H1 (cell line): ENCODE measurements around the gene IRS1. TPM values are rescaled to one million over a fixed set of nuclear protein-coding genes. Genes with fewer than 3 reads are reported as not detected.

Experiments used
- CTCF ChIA-PET: fragments of 300-600 bp; sonication (Branson Sonifier 250); formaldehyde crosslinking; loops from one replicate; lab custom pipeline; 2021; ENCODE audit not compliant: partially characterized antibody; lab: Charles Lee
- POLR2A ChIA-PET: fragments of 300-600 bp; sonication (Branson Sonifier 250); formaldehyde crosslinking; loops from one replicate; lab custom pipeline; 2021; ENCODE audit warnings: inconsistent platforms; ENCODE audit not compliant: partially characterized antibody; lab: Charles Lee
- DNase-seq, 2 experiments: peaks; one replicate each; pipeline versions ENCODE4 v3.0.0 to v3.0.0-alpha.2; 2010 to 2022; ENCODE audit warnings: low spot score in 2 of 2, low read depth in 1 of 2, mixed read lengths in 1 of 2
- FAIRE-seq: peaks from 2 replicates; lab custom pipeline; 2011; peaks lifted over from hg19 to GRCh38; lab: Jason Lieb, UNC
- H2AFZ ChIP-seq: 2 replicates; pipeline ENCODE4 v1.8.1; 2012; ENCODE audit warnings: low read length, inconsistent platforms
- H2AK5ac ChIP-seq: 2 replicates; pipeline ENCODE4 v1.6.1; 2013; ENCODE audit warnings: low read depth, low read length
- H2BK120ac ChIP-seq: replicated peaks from 2 replicates; pipeline ENCODE3; 2013; ENCODE audit warnings: low read depth, low read length, inconsistent platforms
- H2BK12ac ChIP-seq: 2 replicates; pipeline ENCODE4 v1.6.1; 2013; ENCODE audit warnings: low read depth, low read length
- H2BK15ac ChIP-seq: 2 replicates; pipeline ENCODE4 v1.6.1; 2013; ENCODE audit warnings: low read length
- H2BK20ac ChIP-seq: 2 replicates; pipeline ENCODE4 v1.6.1; 2013; ENCODE audit warnings: low read length
- H2BK5ac ChIP-seq: 2 replicates; pipeline ENCODE4 v1.6.1; 2013; ENCODE audit warnings: low read depth, low read length
- H3K14ac ChIP-seq: 2 replicates; pipeline ENCODE4 v1.6.1; 2013; ENCODE audit warnings: inconsistent platforms; ENCODE audit not compliant: insufficient read length
- H3K18ac ChIP-seq: 2 replicates; pipeline ENCODE4 v1.6.1; 2013; ENCODE audit warnings: low read length; ENCODE audit errors: extremely low read depth
- H3K23ac ChIP-seq: 2 replicates; pipeline ENCODE4 v1.6.1; 2013; ENCODE audit warnings: inconsistent platforms; ENCODE audit not compliant: insufficient read length
- H3K23me2 ChIP-seq: 2 replicates; pipeline ENCODE4 v1.6.1; 2013; ENCODE audit warnings: low read depth, low read length
- H3K27ac ChIP-seq: 2 replicates; pipeline ENCODE4 v1.6.1; 2011; ENCODE audit warnings: low read depth, low read length, inconsistent platforms
- H3K27me3 ChIP-seq, 4 experiments: replicated peaks in 1 of 4; 1 replicate in 1 of 4; 2 replicates in 3 of 4; pipeline versions ENCODE4 v1.6.1 to v1.8.1; 2011 to 2013; ENCODE audit warnings: low read length in 3 of 4, mild to moderate bottlenecking in 3 of 4, inconsistent platforms in 2 of 4, mixed read lengths in 2 of 4, moderate library complexity in 1 of 4; ENCODE audit not compliant: control insufficient read depth in 3 of 4, insufficient read depth in 3 of 4; ENCODE audit errors: extremely low read depth in 1 of 4
- H3K36me3 ChIP-seq, 4 experiments: 2 replicates each; pipeline versions ENCODE4 v1.6.1 to v1.8.1; 2011 to 2013; ENCODE audit warnings: mild to moderate bottlenecking in 4 of 4, low read length in 3 of 4, moderate library complexity in 2 of 4, control low read depth in 1 of 4, inconsistent platforms in 1 of 4; ENCODE audit not compliant: insufficient read depth in 4 of 4, control insufficient read depth in 2 of 4
- H3K4ac ChIP-seq: replicated peaks from 2 replicates; pipeline ENCODE3; 2013; ENCODE audit warnings: low read length, low read depth, mixed read lengths, inconsistent platforms; ENCODE audit not compliant: insufficient read length
- H3K4me1 ChIP-seq, 4 experiments: replicated peaks in 1 of 4; 1 replicate in 1 of 4; 2 replicates in 3 of 4; pipeline versions ENCODE4 v1.6.1 to v1.8.1; 2011 to 2013; ENCODE audit warnings: low read length in 3 of 4, inconsistent platforms in 2 of 4, mixed read lengths in 1 of 4; ENCODE audit not compliant: insufficient read depth in 4 of 4, control insufficient read depth in 3 of 4
- H3K4me2 ChIP-seq, 2 experiments: 2 replicates each; pipeline versions ENCODE4 v1.6.1 to v1.8.1; 2011 to 2013; ENCODE audit warnings: low read depth in 2 of 2, low read length in 2 of 2, control low read depth in 1 of 2, inconsistent platforms in 1 of 2, mild to moderate bottlenecking in 1 of 2; ENCODE audit not compliant: insufficient read depth in 1 of 2
- H3K4me3 ChIP-seq, 4 experiments: fragments of 200-600, 300-600 bp in 1 of 4; sonication (generic), shearing (Covaris generic), sonication (Bioruptor Twin) in 1 of 4; 2 replicates each; pipeline versions ENCODE4 v1.5.1 to v1.8.1; 2011 to 2016; ENCODE audit warnings: low read length in 4 of 4, low read depth in 3 of 4, control low read depth in 2 of 4, inconsistent platforms in 2 of 4, mild to moderate bottlenecking in 2 of 4, mixed read lengths in 1 of 4, moderate library complexity in 1 of 4; ENCODE audit not compliant: insufficient read depth in 2 of 4; ENCODE audit errors: extremely low read depth in 1 of 4
- H3K56ac ChIP-seq: replicated peaks from 2 replicates; pipeline ENCODE3; 2013; ENCODE audit warnings: low read depth, mild to moderate bottlenecking, mixed read lengths, low read length, inconsistent platforms; ENCODE audit not compliant: insufficient read length
- H3K79me1 ChIP-seq: 2 replicates; pipeline ENCODE4 v1.6.1; 2013; ENCODE audit warnings: low read depth, low read length, control low read depth
- H3K79me2 ChIP-seq, 2 experiments: 2 replicates each; pipeline versions ENCODE4 v1.6.1 to v1.8.1; 2012 to 2013; ENCODE audit warnings: low read length in 2 of 2, mild to moderate bottlenecking in 2 of 2, inconsistent platforms in 1 of 2; ENCODE audit not compliant: insufficient read depth in 2 of 2, control insufficient read depth in 1 of 2
- H3K9ac ChIP-seq, 4 experiments: replicated peaks in 1 of 4; 1 replicate in 1 of 4; 2 replicates in 3 of 4; pipeline versions ENCODE4 v1.6.1 to v1.8.1; 2011 to 2013; ENCODE audit warnings: low read depth in 3 of 4, low read length in 3 of 4, control low read depth in 2 of 4, mild to moderate bottlenecking in 2 of 4, moderate library complexity in 2 of 4, inconsistent platforms in 1 of 4; ENCODE audit errors: extremely low read depth in 1 of 4
- H3K9me3 ChIP-seq, 2 experiments: 2 replicates each; pipeline versions ENCODE4 v1.6.1 to v1.8.1; 2012 to 2013; ENCODE audit warnings: mild to moderate bottlenecking in 2 of 2, moderate library complexity in 2 of 2, control low read depth in 1 of 2, inconsistent platforms in 1 of 2, low read depth in 1 of 2, low read length in 1 of 2, mixed read lengths in 1 of 2; ENCODE audit not compliant: insufficient read depth in 2 of 2
- H4K20me1 ChIP-seq, 2 experiments: replicated peaks in 1 of 2; 2 replicates each; pipeline versions ENCODE3 to v1.8.1; 2011 to 2013; ENCODE audit warnings: inconsistent platforms in 2 of 2, low read length in 2 of 2, mild to moderate bottlenecking in 1 of 2; ENCODE audit not compliant: insufficient read depth in 2 of 2, control insufficient read depth in 1 of 2
- H4K5ac ChIP-seq: 2 replicates; pipeline ENCODE4 v1.6.1; 2013; ENCODE audit warnings: low read length, low read depth, mixed read lengths, inconsistent platforms; ENCODE audit not compliant: insufficient read length
- H4K8ac ChIP-seq: 2 replicates; pipeline ENCODE4 v1.8.0; 2013; ENCODE audit warnings: mild to moderate bottlenecking, moderate library complexity, low read length, inconsistent platforms; ENCODE audit not compliant: insufficient read depth; ENCODE audit errors: extremely low read depth
- H4K91ac ChIP-seq: replicated peaks from 2 replicates; pipeline ENCODE3; 2013; ENCODE audit warnings: low read length, mixed read lengths, inconsistent platforms; ENCODE audit not compliant: insufficient read length
- FOSL1 ChIP-seq: IDR thresholded peaks from 2 replicates; pipeline ENCODE4 v1.6.1; 2011; ENCODE audit warnings: mild to moderate bottlenecking, low read depth, low read length, moderate library complexity; ENCODE audit not compliant: insufficient read depth
- HDAC2 ChIP-seq, 2 experiments: fragments of 300-600 bp in 1 of 2; sonication (generic) in 1 of 2; IDR thresholded peaks; 2 replicates each; pipeline ENCODE4 v1.6.1; 2011 to 2012; ENCODE audit warnings: low read depth in 2 of 2, low read length in 2 of 2, mild to moderate bottlenecking in 2 of 2, moderate library complexity in 2 of 2, borderline replicate concordance in 1 of 2, inconsistent platforms in 1 of 2
- JUND ChIP-seq: IDR thresholded peaks from 2 replicates; pipeline ENCODE4 v1.6.1; 2011; ENCODE audit warnings: mild to moderate bottlenecking, improper control_type of control experiment, low read length
- RNF2 ChIP-seq: fragments of 200-900, 300-1000 bp; sonication (generic); IDR thresholded peaks from 2 replicates; pipeline ENCODE4 v1.7.1; 2016; ENCODE audit warnings: borderline replicate concordance, low read depth, mild to moderate bottlenecking, antibody characterized with exemption, low read length; ENCODE audit not compliant: poor library complexity, severe bottlenecking; ENCODE audit errors: missing control alignments
- SP1 ChIP-seq: IDR thresholded peaks from 2 replicates; pipeline ENCODE4 v1.6.1; 2011; ENCODE audit warnings: low read depth, low read length
- WGBS, 2 experiments: shearing (Covaris generic) in 1 of 2; methylation state at CpG; one replicate each; pipeline versions ENCODE4 v1.1.6 to v1.1.7; 2013 to 2015; ENCODE audit warnings: low lambda C conversion rate in 2 of 2, mixed read lengths in 2 of 2, inconsistent platforms in 1 of 2, low coverage in 1 of 2, missing lambda C conversion rate in 1 of 2; ENCODE audit not compliant: insufficient replicate concordance in 2 of 2, insufficient coverage in 1 of 2, insufficient read length in 1 of 2; ENCODE audit errors: extremely low coverage in 1 of 2, missing lambda C conversion rate in 1 of 2; 5-methylcytosine and 5-hydroxymethylcytosine counted together
- polyA plus RNA-seq, 7 experiments: library from polyadenylated mRNA; depleted of rRNA in 3 of 7; stranded (reverse) in 5 of 7; unstranded in 2 of 7; fragments of >200 nt in 5 of 7; fragments of 200-250 nt in 2 of 7; gene quantifications; 1 replicate in 5 of 7; 2 replicates in 1 of 7; 4 replicates in 1 of 7; pipeline versions ENCODE4 v1.2.1 to v1.2.3, GENCODE V29; 2011 to 2013; ENCODE audit warnings: missing spikeins in 2 of 7, mixed read lengths in 2 of 7
- total RNA-seq: library from RNA; stranded (reverse); fragmentation: NEBNext Ultra II Directional; extraction: Animal tissue kit (Norgen Biotek cat#: 25700); gene quantifications from 2 replicates; pipeline ENCODE4 v1.2.1, GENCODE V29; 2021
- TF ChIP-seq, protein P1 (sequence below), 3 experiments: IDR thresholded peaks; 1 replicate in 2 of 3; 2 replicates in 1 of 3; pipeline versions ENCODE4 v1.5.1 to v1.6.1; 2011; ENCODE audit warnings: low read length in 3 of 3, mild to moderate bottlenecking in 3 of 3, inconsistent platforms in 2 of 3, low read depth in 1 of 3, moderate library complexity in 1 of 3; ENCODE audit not compliant: insufficient read depth in 1 of 3; ENCODE audit errors: control extremely low read depth in 1 of 3
- TF ChIP-seq, protein P2 (sequence below): IDR thresholded peaks from 2 replicates; pipeline ENCODE4 v1.6.1; 2012; ENCODE audit warnings: inconsistent platforms

The IRS1 gene
- total and polyA plus RNA-seq, 2 of the 8 experiments (the other 6 are each of a cell fraction or from before 2014, with no cell fraction given) = 9.1 to 26.9 TPM

DNA sequence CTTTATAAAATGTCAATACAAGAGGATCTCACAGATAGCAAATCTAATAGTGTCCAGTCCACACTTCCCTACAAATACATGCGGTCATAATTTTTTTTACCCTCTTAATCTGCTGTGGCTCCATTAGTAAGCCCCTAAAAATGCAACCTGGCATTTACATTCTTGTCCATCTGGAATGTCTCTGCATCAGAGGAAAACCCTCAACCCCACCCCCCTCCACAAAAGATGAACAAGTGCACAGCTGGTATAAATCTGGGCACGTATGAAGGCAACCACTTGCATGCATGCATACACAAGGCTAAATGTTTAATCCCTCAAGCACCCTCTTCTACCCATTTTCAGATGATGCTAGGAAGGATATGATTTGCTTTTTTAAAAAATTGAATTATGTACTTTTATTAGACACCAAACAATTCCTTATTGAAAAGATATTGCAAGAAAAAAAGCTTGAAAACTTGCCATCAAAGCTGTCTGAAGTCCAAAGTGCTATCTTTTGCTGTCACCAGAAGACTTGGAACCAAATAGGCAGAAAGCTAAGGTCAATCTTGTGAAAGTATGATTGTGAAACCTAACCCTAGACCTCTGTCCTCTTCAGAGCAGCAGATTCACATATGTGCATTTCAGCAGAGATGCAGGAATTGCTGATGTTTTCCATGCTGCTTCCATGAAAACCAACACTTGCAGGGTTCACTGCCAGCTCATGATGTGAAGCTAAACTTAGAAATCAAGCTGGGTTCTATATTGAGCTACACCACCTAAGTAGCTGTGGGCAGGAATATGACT lies 39.0 kb downstream of the IRS1 start:
- FAIRE-seq = no peak
- TF ChIP-seq RNF2 (no peak), FOSL1 (no peak), SP1 (no peak), HDAC2 (IDR thresholded peaks at IDR 0.05; ENCODE audit: borderline replicate concordance in 1 of 2, low read depth in 2 of 2, low read length in 2 of 2) (no peak), JUND (no peak)
- TF ChIP-seq, protein P1, sequence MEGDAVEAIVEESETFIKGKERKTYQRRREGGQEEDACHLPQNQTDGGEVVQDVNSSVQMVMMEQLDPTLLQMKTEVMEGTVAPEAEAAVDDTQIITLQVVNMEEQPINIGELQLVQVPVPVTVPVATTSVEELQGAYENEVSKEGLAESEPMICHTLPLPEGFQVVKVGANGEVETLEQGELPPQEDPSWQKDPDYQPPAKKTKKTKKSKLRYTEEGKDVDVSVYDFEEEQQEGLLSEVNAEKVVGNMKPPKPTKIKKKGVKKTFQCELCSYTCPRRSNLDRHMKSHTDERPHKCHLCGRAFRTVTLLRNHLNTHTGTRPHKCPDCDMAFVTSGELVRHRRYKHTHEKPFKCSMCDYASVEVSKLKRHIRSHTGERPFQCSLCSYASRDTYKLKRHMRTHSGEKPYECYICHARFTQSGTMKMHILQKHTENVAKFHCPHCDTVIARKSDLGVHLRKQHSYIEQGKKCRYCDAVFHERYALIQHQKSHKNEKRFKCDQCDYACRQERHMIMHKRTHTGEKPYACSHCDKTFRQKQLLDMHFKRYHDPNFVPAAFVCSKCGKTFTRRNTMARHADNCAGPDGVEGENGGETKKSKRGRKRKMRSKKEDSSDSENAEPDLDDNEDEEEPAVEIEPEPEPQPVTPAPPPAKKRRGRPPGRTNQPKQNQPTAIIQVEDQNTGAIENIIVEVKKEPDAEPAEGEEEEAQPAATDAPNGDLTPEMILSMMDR (IDR thresholded peaks at IDR 0.05; ENCODE audit: control extremely low read depth in 1 of 3, insufficient read depth in 1 of 3, low read depth in 1 of 3, low read length in 3 of 3) = no peak
- TF ChIP-seq, protein P2, sequence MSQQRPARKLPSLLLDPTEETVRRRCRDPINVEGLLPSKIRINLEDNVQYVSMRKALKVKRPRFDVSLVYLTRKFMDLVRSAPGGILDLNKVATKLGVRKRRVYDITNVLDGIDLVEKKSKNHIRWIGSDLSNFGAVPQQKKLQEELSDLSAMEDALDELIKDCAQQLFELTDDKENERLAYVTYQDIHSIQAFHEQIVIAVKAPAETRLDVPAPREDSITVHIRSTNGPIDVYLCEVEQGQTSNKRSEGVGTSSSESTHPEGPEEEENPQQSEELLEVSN = no peak

More for the DNA sequence above, 39.0 kb downstream of the IRS1 start:
- Histone ChIP-seq H3K4me3 (no peak overlapping the region), H2AFZ (no peak overlapping the region), H3K36me3 (0 out of 8 replicates have a peak, but pooled peaks cover 0 to 2% (median 0%) of the 10 kb centered on the region in 4 experiments), H2BK12ac (no peak overlapping the region), H2BK15ac (no peak overlapping the region), H2BK5ac (no peak overlapping the region), H3K14ac (no peak overlapping the region), H3K79me1 (no peaks in the 10 kb centered on the region; the same call in 1 of the 2 replicates), H3K23ac (no peak overlapping the region), H3K27me3 (no peaks in the 10 kb centered on the region), H2BK120ac (no peak overlapping the region), H4K8ac (no peak overlapping the region), H3K4ac (no peak overlapping the region), H2AK5ac (no peak overlapping the region), H2BK20ac (no peak overlapping the region), H4K91ac (no peak overlapping the region), H4K20me1 (no peaks in the 10 kb centered on the region), H3K27ac (no peak overlapping the region), H3K23me2 (no peaks in the 10 kb centered on the region), H3K79me2 (peaks cover 0 to 35% of the 10 kb centered on the region in 2 experiments; a peak in 2 of 4 replicates), H3K18ac (no peak overlapping the region), H3K9ac (no peak overlapping the region), H3K56ac (no peak overlapping the region), H3K9me3 (no peaks in the 10 kb centered on the region), H3K4me2 (no peak overlapping the region), H3K4me1 (peaks cover 0 to 4% (median 1%) of the 10 kb centered on the region in 4 experiments; a peak in 3 of 7 replicates), H4K5ac (no peak overlapping the region)
- DNase-seq = no peak
- WGBS, 2 experiments = 94% methylated on average over 2 of the region's 2 CpGs; no CpG with 5 or more reads in 1 of the 2 experiments
- ChIA-PET CTCF (interaction anchor here (0.6 to 3.5 kb wide), 15 partner anchors 8 to 141 kb away, joined by 3 to 15 read pairs (median 5); no protein-coding TSS in a partner anchor), POLR2A (interaction anchor here (1.1 to 1.2 kb wide), 2 partner anchors 18 to 30 kb away, joined by 3 to 4 read pairs; no protein-coding TSS in a partner anchor)
